Adrenal gland (tissue), 5 donors: ENCODE data around the gene PCNX4.

Experiments used
- CTCF ChIP-seq, 6 experiments: fragments of 450-650 bp in 4 of 6; fragments of 200-600 bp in 2 of 6; sonication (generic) in 1 of 6; IDR thresholded peaks; 1 replicate in 5 of 6; 2 replicates in 1 of 6; pipeline versions ENCODE4 v1.5.1 to v1.8.0; 2016 to 2021; ENCODE audit warnings: antibody characterized with exemption in 6 of 6, mild to moderate bottlenecking in 2 of 6, moderate library complexity in 1 of 6
- POLR2A ChIP-seq, 2 donors: fragments of 450-650 bp; IDR thresholded peaks; one replicate each; pipeline ENCODE4 v1.6.1; 2017; ENCODE audit warnings: antibody characterized with exemption in 2 of 2, mild to moderate bottlenecking in 2 of 2, moderate library complexity in 1 of 2
- donor health status: DM: no; HTN: no; CAD: no.

GRCh38 chr14:60183741-60184140 lies 92.0 kb downstream of the PCNX4 start:
- TF ChIP-seq CTCF (IDR thresholded peaks at IDR 0.05) (no peak), POLR2A (IDR thresholded peaks at IDR 0.05) (no peak)
